T follicular helper cell (primary cell): Measurements from ENCODE around the gene MATN3.

Source experiments
- DNase-seq: peaks from one replicate; pipeline ENCODE4 v3.0.0-alpha.2; 2020; ENCODE audit warnings: low read depth

MATN3 gene

DNA sequence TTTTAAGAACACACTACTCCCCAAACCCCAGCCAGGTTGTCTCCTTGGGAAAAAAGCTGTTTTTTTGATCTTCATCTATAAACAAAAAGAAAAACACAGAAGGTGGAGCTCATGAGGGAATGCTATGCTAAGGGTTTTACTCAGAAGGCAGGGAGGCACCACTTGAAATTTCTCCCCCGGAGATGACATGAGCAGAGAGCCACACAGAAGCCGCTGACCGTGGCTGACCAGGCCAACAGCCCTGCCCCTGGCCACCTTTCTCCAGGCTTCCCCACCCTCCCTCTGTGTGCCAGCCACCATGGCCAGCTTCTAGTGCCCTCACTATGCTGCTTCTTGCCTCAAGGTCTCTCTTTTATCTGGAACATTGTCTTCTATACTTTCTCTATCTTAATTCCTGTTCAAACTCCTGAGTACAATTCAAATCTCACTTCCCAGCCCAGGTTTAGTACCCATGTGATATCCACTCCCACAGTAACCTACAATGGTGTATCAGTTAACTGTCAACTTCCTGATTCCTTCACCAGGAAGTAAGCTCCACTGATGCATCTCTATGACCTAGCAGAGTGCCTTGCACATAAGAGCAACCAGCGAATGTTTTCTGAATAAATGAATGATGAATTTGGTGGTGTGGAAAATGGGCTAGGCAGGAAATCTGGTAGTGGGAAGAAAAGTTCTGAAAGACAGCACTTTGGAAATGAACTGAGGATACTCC, 23.6 kb upstream of the MATN3 start:
- DNase-seq = no peak

DNA sequence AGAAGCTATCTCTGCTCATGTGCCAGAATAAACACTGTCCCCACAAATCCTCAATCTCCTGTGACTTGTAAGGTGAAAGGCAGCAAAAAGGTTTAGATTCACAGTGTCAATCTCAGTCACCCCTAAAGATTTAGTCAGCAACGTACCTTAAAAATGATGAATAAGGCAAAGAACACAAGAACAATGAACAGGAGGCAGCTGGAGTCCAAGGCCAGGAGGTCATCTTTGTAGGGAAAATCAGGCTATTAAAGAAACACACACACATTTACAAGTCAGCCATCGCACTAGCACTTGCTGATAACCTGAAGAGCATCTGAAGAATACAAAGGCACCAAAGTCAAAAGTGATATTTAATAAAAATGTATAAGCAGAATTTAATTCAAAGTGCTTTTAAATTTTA, 22.4 kb upstream of the MATN3 start:
- DNase-seq = no peak

DNA sequence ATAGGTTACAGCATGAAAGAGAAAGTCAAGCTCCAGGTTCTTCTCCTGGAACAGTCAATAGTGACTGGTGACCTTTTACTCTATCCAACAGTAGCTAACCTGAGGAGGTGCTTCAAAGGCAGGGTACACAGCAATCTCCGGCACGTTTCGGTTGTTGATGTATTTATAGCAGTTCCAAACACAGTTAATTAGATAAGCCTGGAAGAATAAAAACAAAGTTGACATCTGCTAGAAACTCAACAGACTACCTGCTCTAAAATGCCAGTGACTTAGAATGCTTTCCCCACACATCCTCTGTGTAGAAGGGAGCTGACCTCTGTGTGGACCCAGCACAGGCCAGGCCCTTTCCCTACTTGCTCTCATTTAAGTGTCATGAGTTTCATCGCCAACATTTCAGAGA, 21.8 kb upstream of the MATN3 start:
- DNase-seq = no peak

DNA sequence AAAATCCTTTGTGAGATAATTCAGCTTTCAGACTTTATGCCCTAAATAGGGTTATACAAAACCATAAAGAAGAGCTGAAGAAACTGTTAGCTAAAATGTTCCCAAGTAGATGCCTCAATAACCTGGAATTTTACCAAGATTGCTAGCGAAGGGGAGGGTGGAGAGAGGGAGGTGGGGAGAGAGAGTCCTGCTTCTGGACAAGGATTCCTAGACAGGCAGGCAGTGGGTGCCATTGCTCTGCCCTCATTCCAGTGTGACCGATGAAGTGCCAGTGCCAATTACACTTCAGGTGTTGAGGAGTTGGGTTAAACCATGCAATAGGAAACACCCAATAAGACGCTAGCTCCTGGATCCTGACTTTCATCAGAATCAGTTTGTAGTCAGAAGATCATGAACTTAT, 20.9 kb upstream of the MATN3 start:
- no peak for DNase-seq

DNA sequence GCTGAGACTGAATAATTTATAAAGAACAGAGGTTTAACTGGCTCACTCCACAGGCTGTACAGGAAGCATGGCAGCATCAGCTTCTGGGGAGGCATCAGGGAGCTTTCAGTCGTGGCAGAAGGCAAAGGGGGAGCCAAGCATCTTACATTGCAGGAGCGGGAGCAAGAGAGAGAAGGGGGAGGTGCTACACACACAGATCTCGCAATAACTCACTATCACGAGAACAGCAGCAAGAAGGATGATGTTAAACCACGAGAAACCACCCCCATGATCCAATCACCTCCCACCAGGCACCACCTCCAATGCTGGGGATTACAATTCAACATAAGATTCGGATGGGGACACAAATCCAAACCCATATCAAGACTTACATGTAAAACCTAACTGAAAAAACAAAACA, 17.8 kb upstream of the MATN3 start:
- DNase-seq = no peak

DNA sequence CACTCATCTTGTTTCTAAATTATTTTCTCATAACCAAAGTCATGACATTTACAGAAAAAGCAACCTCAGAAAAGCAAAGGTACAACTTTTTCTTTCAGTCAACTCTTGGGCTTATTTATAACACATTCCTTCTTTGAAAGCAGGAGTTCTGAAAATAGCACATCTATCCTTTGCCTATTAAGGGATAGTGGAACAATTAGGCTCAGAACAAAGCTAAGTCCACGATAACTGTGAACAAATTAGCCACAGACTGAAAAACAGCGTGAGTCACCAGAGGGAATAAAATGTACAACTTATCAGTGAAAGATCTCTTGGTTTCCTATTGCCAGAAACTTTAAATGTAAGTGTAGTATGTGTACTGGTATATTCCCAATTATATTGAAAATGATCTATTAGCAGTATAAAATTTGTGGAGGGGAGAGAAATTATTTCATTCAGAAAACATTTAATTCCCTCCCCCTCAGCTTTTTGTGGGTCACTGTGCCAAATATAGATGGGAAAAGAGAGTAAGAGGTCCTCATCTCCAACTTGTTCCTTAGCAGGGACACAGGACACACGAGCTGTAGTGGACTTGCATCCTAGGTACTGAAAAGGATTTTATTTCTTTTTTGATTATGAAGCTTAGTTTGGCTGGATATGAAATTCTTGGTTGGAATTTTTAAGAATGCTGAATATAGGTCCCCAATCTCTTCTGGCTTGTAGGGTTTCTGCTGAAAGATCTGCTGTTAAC, 15.4 kb upstream of the MATN3 start:
- DNase-seq = no peak

DNA sequence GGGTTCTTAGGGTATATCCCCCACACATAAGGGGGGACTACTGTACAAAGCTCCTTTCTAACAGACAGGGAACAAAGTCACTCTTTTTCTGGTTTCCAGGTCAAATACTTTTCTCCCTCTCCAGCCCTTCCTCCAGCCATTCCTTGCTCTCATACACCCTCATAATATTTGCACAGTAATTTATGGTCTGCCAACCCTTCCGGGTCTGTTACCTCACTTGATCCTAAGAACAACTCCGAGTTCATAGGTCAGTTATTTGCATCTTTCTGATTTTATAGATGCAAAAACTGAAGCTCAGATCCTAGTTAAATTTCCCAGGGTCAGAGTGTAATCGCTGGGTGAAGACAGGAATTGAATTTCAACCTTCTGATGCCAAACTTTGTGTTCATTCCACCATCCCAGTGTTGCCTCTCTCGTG, 14.8 kb upstream of the MATN3 start:
- DNase-seq = no peak

DNA sequence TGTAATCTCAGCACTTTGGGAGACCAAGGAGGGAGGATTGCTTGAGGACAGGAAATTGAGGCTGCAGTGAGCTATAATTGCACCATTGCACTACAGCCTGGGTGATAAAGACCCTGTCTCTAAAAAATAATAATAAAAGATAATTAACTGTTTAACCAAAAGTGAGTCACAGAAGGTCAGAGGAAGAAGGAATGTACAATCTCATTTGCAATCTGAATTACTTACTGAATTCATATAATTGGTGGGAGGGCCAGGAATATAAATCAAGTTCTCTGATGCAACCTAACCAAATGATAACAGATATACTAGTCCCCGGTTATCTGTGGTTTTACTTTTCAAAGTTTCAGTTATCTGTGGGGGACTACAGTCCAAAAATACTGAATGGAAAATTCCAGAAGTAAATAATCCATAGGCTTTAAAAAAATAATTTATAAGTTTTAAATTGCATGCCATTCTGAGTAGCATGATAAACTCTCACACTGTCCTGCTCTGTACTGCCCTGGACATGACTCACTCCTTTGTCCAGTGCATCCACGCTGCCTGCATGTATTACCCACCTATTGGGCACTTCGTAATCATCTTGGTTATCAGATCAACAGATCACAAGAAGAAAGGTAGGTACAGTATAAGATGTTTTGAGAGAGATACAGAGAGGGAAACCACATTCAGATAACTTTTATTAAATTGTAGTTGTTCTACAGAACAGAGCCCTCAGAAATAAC, 12.8 kb upstream of the MATN3 start:
- DNase-seq = no peak

DNA sequence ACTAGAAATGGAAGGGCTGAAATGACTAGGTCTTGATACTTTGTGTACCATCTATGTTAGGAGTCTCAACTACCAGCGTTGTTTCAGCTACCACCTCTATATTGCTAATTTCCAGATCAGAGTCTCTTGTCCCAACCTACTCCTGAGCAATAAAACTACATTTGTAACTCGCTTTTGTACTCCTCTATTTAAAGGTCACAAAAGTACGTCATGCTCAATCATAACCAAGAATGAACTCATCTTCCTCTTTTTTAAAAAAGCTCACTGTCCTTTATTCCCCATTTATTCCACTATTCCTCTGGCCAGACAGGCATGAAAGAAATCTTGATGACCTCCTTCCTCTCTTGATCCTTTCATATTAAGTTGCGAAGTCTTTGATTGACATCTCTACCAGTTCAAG, 11.2 kb upstream of the MATN3 start:
- no peak for DNase-seq

DNA sequence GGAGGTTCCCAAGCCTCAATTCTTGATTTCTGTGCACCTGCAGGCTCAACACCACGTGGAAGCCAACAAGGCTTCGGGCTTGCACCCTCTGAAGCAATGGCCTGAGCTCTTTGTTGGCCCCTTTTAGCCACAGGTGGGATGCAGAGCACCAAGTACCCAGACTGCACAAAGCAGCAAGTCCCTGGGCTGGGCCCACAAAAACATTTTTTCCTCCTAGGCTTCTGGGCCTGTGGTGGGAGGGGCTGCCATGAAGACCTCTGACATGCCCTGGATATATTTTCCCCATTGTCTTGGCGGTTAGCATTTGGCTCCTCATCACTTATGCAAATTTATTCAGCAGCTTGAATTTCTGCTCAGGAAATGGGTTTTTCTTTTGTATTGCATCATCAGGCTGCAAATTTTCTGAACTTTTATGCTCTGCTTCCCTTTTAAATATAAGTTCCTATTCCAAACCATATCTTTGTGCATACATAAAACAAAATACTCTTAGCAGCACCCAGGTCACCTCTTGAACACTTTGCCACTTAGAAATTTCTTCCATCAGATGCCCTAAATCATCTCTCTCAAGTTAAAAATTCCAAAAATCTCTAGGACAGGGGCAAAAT, 9.0 kb upstream of the MATN3 start:
- no peak for DNase-seq

DNA sequence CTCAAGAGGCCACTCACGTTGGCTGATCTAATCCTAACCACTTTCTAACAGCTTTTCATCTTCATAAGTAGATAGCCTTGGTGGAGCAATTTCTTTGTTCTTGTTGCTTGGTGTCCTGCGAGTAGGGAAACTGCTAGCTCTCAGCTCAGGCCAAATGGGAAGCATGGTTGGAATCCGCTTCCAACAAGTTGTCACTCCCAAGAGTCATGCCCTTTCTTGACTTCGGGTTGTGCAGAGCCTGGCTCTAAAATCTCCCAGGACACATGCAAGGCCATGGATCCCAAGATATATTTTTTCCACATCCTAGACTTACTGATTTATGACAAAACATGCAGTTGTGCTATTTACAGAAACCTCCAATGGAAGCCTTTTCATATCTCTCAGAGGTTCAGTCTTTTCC, 7.3 kb upstream of the MATN3 start:
- DNase-seq = no peak

DNA sequence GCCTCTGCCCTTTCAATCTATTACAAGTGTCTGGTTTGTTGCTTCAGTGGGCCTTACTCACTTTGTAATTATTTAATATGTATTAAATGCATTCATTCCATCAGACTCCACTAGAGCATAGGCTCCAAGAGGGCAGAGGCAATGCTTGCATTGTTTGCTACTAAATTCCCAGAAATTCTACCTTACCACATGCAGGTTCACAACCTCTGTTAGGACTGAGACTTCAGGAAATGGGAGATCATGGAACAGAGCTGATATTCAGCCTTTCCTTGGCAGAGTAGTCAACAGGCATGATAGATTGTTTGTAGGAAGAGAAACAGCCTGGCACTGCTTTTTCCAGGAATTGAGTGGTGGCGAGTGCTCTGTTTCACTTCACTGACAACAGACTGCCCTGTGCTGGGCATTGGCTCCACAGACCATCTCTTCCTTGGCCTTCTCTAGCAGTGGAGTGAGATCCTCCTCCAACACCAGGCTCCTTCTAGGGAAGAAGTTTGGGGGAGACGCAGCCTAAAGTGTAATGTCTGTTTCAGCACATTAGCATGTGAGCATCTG, 6.2 kb upstream of the MATN3 start:
- no peak for DNase-seq

DNA sequence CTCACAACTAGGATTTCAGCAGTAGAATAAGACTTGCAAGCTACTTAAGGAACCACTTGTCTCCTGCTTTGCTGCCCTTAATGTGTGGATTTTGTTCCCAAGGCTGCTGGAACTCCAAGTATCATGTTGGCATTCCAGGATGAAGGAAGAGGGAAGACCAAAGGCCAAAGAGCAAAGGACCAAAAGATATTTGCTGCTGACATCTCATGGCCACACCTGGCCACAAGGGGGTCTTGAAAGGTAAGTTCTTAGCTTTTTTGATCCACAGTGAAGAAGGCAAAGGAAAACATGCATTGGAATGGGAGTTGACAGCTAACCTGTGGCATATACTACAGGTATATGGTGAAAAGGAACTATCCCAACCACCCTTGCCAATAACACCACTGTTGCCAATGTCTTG, 3.9 kb upstream of the MATN3 start:
- DNase-seq = no peak

DNA sequence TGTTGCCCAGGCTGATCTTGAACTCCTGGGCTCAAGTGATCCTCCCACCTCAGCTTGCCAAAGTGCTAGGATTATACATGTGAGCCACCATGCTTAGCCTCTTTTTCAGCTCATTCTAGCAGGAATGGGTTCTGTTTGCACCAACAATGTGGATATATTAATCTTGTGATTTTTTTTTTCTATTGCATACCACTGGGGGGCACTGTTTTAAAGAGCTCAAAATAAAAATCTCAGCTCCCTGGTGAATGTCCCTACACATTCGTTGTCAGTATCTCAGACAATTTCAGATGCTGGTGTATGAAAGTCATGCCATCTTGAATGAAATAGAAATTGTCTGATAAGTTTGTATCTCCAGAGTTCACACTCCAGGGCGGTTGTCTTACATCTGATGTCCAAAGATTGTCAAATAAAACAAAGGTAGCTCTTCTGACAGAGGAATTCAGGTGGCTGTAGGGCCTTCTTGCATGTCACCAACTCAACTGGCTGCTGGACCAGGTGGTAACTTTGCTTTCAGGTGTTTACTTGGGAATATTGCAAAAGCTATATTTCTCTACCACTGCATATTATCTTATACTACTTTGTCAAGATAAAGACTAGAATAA, 3.1 kb upstream of the MATN3 start:
- DNase-seq = no peak

DNA sequence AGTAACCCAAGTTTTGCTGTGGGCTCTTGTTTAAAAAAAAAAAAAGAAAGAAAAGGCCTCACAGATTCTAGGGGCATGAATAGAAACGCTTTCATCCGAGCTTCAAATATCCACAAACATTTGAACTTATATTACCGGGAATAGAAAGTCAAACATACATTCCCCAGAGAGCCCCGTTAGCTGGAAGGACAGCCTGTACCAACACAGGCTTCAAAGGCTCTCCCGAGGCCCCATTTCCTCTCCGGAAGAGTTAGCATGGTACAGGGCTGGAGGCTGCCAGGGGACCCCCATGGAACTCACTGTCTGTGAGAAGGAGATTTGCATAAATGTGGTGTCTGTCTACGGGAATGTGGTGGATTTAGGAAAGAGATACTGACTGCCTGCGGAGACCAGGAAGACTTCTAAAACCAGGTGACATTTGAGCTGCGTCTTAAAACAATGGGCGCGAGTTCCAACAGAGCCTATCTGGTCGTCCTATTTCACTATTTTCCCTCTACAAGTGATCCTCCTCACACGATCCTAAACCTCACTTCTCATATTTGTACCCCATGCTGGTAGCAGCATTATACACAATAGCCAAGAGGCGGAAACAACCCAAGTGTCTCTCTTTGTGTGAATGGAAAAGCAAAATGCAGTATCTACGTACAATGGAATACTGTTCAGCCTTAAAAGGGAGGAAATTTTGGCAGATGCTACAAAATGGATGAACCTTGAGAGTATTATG, 820 bp upstream of the MATN3 start:
- no peak for DNase-seq

DNA sequence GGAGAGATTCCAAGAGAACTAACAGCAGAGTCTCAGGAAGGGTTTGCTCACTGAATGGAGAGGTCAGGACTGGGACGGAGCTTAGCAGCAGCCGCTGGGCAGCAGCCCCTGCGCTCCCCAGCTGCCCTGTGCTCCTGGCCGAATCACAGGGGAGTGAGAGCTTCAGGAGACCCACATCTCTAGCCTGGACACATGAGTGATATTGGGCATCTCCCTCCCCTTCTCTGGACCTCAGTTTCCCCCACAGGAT, 511 bp downstream of the MATN3 start:
- no peak for DNase-seq

DNA sequence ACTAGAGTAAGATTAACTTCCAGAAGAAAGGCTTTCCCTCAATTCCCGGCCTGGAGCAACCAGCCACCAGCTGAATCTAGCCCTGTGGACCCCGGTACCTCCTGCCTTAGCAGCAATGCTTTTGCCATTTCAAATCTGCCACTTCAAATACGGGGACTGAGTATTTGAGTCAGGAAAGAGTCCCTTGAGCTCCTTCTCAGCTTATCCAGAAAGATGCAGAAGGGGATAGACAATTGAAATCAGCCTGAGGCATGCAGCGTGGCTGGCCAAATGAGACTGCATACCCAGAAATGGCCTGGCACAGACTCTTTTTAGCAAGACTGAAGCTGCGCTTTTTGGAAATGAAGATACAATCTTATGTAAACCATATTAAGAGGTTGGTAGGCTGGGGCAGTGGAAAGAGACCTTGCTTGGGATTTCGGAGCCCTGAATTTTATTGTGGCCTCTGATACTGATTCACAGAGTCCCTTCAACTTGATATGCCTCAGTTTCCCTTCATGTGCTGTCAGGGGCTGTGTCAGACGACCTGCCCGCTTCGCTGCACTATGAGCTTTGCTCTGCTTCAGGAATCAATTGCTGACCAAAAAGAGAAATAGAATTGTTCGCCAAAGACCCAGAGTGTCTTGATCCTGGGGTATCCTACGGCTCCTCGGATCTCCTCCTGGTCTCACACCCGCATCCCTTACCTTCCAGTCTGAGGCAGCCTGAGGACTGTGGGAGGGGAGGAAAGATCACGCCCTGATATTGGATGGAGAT, 1.0 kb downstream of the MATN3 start:
- DNase-seq = no peak

DNA sequence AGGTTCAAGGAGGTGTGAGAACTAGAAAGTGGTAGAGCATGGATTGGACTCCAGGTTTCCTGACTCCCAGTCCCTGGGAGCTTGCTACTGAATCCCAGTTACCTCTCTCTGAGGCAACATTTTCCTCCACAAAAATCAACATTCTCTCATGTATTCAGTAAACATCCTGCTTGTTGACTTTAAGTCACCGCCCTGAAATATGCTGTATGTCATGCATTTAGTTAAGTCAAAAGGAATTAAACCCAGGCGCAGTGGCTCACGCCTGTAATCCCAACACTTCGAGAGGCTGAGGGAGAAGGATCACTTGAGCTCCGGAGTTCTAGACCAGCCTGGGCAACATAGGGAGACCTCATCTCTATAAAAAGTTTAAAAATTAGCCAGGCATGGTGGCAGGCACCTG, 3.8 kb downstream of the MATN3 start:
- DNase-seq = no peak

DNA sequence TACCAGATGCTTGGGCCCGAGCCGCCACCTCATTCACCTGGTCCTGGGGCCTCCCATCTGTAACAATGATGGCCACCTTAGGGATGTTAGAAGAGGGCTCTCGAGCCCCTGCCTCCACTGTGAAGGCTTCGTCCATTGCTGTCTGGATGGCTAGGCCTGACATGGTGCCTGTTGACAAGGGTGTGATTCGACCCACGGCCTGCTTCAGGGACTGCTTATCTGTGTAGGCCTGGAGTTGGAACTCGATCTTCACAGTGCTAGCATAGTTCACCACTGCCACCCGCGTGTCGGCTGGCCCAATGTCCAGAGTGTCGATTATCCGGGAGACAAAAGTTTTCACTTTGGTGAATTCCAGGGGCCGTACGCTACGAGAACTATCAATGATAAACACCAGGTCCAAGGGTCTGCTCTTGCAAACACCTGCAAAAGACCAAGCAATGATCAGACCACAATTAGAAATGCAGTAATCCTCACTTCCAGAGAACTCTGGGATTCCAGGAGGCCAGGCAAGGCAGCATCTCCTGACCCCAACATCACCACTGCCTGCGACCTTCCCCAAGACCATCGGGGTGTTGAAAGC, 6.5 kb downstream of the MATN3 start:
- DNase-seq = no peak

DNA sequence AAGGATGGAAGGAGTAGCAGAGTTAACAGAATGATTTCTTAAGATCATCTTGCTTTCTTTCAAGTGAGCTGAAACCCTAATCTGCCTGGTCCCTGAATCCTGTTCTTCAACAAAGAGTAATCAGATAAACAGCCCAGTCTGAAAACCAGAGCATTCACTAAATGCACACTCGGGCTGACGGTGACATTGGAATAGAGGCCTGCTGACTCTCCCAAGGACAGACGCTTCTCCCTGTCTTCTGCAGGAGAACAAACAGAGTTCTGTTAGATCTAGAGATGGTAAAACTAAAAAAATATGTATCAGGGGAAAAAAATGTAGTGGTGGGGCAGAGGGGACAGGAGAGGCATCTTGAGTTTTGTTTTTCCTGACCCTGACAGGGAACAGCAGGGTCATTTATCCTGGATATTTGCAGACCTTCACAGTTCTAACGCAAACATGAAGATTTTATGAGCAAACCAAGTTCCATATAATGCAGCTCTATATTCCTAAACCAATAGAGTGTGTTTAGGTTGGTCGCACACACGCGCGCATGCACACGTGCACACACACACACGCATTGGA, 7.3 kb downstream of the MATN3 start:
- DNase-seq = no peak
